ENCODE results near the gene TAF5.
"Not testable (repeated sequence)": the region's sequence is repeated elsewhere in the genome, so short reads cannot be mapped to it uniquely, and the experiment has no call there.

TAF5 gene

GRCh38 chr10:103367782-103368518 is at the start of gene TAF5:
Gene TAF5, plus strand, starts transcription at chr10:103367976. Its CDS starts 14 bp downstream, at chr10:103367990.
- peak; percentile 89 for DNase-seq

- no peak for DNase-seq
Measured at GRCh38 chr10:103327906-103328305, 39.9 kb upstream of the TAF5 start.

- DNase-seq, result no peak
Measured at GRCh38 chr10:103333934-103334520, 33.7 kb upstream of the TAF5 start.

GRCh38 chr10:103334567-103334966 is 33.2 kb upstream of the TAF5 start:
- no peak for DNase-seq

GRCh38 chr10:103336370-103336769 is 31.4 kb upstream of the TAF5 start:
- no peak for DNase-seq

GRCh38 chr10:103350175-103350516 is 17.6 kb upstream of the TAF5 start:
- DNase-seq, result no peak

- DNase-seq, result peak; percentile 73
Measured at GRCh38 chr10:103350517-103351260, 17.1 kb upstream of the TAF5 start, which contains the start of gene PCGF6. Gene PCGF6, minus strand, starts transcription at chr10:103351140. Its CDS starts 74 bp downstream, at chr10:103351066.

- DNase-seq, result no peak
Measured at GRCh38 chr10:103353281-103353680, 14.5 kb upstream of the TAF5 start.

- DNase-seq, result not testable (repeated sequence)
Measured at GRCh38 chr10:103354567-103354966, 13.2 kb upstream of the TAF5 start.

DNA sequence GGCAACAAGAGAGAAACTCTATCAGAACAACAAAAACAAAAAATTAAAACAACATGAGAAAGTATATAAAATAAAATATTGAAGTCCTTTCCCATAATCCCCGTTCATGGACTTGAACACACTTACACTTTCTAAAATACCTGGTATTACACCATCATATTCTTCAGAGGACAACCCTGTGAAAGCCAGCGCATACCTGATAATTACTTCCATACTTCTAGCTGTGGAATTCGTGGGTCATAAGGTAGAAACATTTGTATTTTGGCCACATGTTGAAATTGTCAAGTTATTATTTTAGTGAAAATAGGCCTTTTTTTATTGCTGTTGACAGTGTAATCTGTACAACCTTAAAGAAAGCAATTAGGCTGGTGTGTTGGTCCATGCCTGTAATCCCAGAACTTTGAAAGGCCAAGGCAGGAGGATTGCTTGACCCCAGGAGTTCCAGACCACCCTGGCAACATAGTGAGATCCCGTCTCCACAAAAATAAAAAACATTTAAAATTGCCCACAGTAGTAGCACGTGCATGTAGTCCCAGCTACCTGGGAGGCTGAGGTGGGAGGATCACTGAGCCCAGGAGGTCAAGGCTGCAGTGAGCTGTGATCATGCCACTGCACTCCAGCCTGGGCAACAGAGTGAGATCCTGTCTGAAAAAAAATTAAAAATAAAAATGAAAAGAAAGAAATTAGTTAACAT is 11.7 kb upstream of the TAF5 start:
- no peak for DNase-seq

- not testable (repeated sequence) for DNase-seq
Measured at GRCh38 chr10:103359493-103359892, 8.3 kb upstream of the TAF5 start.

- DNase-seq, result not testable (repeated sequence)
Measured at GRCh38 chr10:103360791-103361190, 7.0 kb upstream of the TAF5 start.

DNA sequence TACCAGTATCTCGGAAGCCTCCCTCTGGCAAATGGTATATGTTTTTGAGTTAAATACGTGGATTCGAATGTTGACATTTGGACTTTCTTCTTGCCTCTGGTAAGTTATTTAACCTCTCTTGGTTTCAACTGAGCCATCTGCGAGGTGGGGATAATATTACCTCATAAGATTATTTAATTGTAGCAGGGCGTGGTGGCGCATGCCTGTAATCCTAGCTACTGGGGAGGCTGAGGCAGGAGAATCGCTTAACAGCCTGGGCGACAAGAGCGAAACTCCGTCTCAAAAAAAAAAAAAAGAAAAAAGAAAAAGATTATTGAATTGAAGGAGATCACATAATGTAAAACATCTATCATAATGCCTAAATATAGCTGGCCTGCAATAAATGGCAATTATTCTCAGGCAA is 396 bp upstream of the TAF5 start:
- DNase-seq, result no peak

- no peak for DNase-seq
Measured at GRCh38 chr10:103373544-103373943, 5.8 kb downstream of the TAF5 start.

- no peak for DNase-seq
Measured at GRCh38 chr10:103374263-103374662, 6.5 kb downstream of the TAF5 start.

- DNase-seq, result no peak
Measured at GRCh38 chr10:103382769-103383168, 15.0 kb downstream of the TAF5 start.

GRCh38 chr10:103394180-103394579 is 26.4 kb downstream of the TAF5 start:
- no peak for DNase-seq

DNA sequence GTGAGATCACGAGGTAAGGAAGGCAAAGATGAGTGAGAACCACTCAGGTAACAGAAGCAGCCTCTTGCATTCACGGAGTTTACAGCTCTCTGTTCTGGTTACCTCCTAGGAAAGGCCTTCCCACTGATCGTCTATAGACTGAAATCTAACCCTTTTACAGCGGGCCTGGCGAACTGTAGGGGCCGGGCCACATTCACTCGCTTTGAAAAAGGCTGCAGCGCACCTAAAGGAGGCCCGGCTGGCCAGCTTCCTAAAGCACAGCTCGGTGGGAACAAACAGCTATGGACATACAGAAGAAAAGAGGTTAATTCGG is 27.9 kb downstream of the TAF5 start:
- DNase-seq, result no peak

DNA sequence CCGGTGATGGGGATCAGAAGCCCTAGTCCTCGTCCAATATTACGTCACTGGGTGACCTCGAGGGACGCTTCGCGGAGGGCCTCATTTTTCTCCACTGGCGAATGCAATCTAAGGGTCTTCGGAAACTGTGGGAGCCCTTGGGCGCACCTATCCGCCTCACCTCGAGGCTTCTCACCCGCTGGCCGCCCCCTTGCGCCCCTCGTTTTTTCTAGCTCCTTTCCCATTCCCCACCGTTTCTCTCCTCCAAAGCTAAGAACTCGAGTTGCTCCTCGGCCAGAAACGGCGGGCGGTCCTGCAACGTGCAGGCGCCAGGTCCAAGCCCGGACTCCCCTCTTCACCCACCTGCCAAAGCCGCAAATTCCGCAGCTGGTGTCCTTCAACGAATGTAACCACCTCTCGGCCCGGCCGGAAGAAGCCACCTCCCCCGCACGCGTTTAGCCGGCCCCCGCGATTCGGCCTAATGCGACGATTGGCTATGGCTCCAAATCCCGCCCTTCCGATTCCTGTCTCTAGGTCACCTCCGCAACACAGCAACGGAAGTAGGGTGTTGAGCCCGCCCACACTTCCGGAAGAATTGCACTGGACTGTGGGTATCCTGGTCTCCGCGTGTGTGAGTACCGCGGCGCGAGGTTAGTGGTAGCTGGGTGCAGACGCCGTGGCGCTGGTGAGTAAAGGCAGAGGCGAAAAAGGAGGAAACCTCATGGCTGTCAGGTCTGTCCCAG is 28.5 kb downstream of the TAF5 start, which contains the start of the genes ATP5MK and PDCD11:
ATP5MK (minus strand) TSS at position 409 of the 722 bp plus-strand sequence. CDS start 4,018 bp downstream, outside the sequence.
PDCD11 (plus strand) TSS at position 560 of the 722 bp plus-strand sequence. CDS start 1,801 bp downstream, outside the sequence.
- DNase-seq, result peak; percentile 96

GRCh38 chr10:103396789-103397087 is 29.0 kb downstream of the TAF5 start:
- no peak for DNase-seq

- DNase-seq, result no peak
Measured at GRCh38 chr10:103397191-103397825, 29.5 kb downstream of the TAF5 start.

DNA sequence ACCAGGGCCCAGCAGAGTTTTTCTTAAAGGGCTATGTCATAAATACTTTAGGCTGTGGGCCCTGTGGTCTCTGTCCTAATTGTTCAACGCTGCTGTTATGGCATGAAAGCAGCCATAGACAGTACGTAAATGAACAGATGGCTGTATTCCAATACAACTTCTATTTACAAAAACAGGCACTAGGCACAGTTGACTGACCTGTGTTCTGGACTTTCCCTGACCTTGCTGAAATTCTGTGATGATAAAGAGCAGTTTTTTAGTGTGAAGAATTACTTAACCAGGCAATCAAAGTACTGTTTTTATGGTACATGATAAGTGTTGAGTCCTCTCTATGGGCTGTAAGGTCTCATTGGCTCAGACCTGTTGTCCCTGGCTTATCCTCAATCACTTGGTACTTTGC is 45.8 kb downstream of the TAF5 start:
- DNase-seq, result no peak

Data from activated naive CD4-positive, alpha-beta T cell treated with anti-CD3 and anti-CD28 coated beads, Interleukin-2, amount 50 U/mL, for 16 hours (primary cell).